Karpas-422 (cell line): Measurements from ENCODE around the gene ARHGAP22. TPM values are rescaled to one million over a fixed set of nuclear protein-coding genes. Genes with fewer than 3 reads are reported as not detected.

ENCODE experiments used
- DNase-seq: peaks from one replicate; pipeline ENCODE4 v3.0.0-alpha.2; 2015
- H2AFZ ChIP-seq: fragments of 200-600 bp; sonication (generic); 2 replicates; pipeline ENCODE4 v1.6.1; 2014; ENCODE audit warnings: antibody characterized with exemption, low read length, mixed read lengths
- H3K27ac ChIP-seq: fragments of 200-600 bp; sonication (generic); 2 replicates; pipeline ENCODE4 v1.5.1; 2014; ENCODE audit warnings: mild to moderate bottlenecking, low read length, moderate library complexity
- H3K27me3 ChIP-seq: fragments of 200-600 bp; sonication (generic); 2 replicates; pipeline ENCODE4 v1.6.1; 2014; ENCODE audit warnings: low read length, mixed read lengths
- H3K36me3 ChIP-seq: fragments of 200-600 bp; sonication (generic); 2 replicates; pipeline ENCODE4 v1.6.1; 2014; ENCODE audit warnings: low read length, mixed read lengths; ENCODE audit not compliant: insufficient read depth
- H3K4me1 ChIP-seq: fragments of 200-600 bp; sonication (generic); 2 replicates; pipeline ENCODE4 v1.6.1; 2014; ENCODE audit warnings: mild to moderate bottlenecking, low read length, mixed read lengths
- H3K4me2 ChIP-seq: fragments of 200-600 bp; sonication (generic); 2 replicates; pipeline ENCODE4 v1.6.1; 2014; ENCODE audit warnings: low read length, low read depth, mild to moderate bottlenecking; ENCODE audit not compliant: poor library complexity, severe bottlenecking
- H3K4me3 ChIP-seq: fragments of 200-600 bp; sonication (generic); 2 replicates; pipeline ENCODE4 v1.5.1; 2014; ENCODE audit warnings: mild to moderate bottlenecking, antibody characterized with exemption, low read length, mixed read lengths
- H3K79me2 ChIP-seq: fragments of 200-600 bp; sonication (generic); 2 replicates; pipeline ENCODE4 v1.6.1; 2014; ENCODE audit warnings: mild to moderate bottlenecking, low read length, mixed read lengths
- H3K9ac ChIP-seq: fragments of 200-600 bp; sonication (generic); 2 replicates; pipeline ENCODE4 v1.6.0; 2014; ENCODE audit warnings: low read length
- H3K9me2 ChIP-seq: fragments of 200-600 bp; sonication (generic), shearing (Covaris generic); replicated peaks from 2 replicates; pipeline ENCODE4 v1.6.0; 2014; ENCODE audit warnings: mild to moderate bottlenecking, low read length, moderate library complexity; ENCODE audit not compliant: insufficient read depth
- H3K9me3 ChIP-seq: fragments of 300-700, 200-600 bp; sonication (generic); 2 replicates; pipeline ENCODE4 v1.6.1; 2014; ENCODE audit warnings: low read length, mixed read lengths
- H4K20me1 ChIP-seq: fragments of 200-600 bp; sonication (generic); 2 replicates; pipeline ENCODE4 v1.6.1; 2014; ENCODE audit warnings: mild to moderate bottlenecking, antibody characterized with exemption, low read length, low read depth; ENCODE audit not compliant: insufficient read depth
- total RNA-seq: library from RNA; depleted of rRNA; stranded (reverse); fragments of >200 nt; shearing (Covaris generic); gene quantifications from 2 replicates; pipeline ENCODE4 v1.2.3, GENCODE V29; 2014; ENCODE audit warnings: low replicate concordance

Gene ARHGAP22
- total RNA-seq, 1 experiment from 2014 or later: 0.07 TPM

GRCh38 chr10:48477141-48477540 lies 127.7 kb downstream of the ARHGAP22 start:
- no peak overlapping the region for H3K27ac ChIP-seq
- no peak overlapping the region for H3K4me3 ChIP-seq
- H3K9me3 ChIP-seq: no peaks in the 10 kb centered on the region
- H2AFZ ChIP-seq: no peak overlapping the region
- H3K9ac ChIP-seq: no peak overlapping the region
- no peaks in the 10 kb centered on the region for H3K36me3 ChIP-seq
- H3K9me2 ChIP-seq: no peaks in the 10 kb centered on the region
- peaks cover 9% of the 10 kb centered on the region for H3K4me1 ChIP-seq
- no peak for DNase-seq
- H4K20me1 ChIP-seq: no peaks in the 10 kb centered on the region
- no peaks in the 10 kb centered on the region for H3K79me2 ChIP-seq
- H3K27me3 ChIP-seq: no peaks in the 10 kb centered on the region
- H3K4me2 ChIP-seq: no peak overlapping the region

- Histone ChIP-seq H3K4me2 (no peak overlapping the region), H3K4me3 (no peak overlapping the region), H3K9me3 (no peaks in the 10 kb centered on the region), H3K36me3 (no peaks in the 10 kb centered on the region), H4K20me1 (no peaks in the 10 kb centered on the region), H3K4me1 (peaks cover 9% of the 10 kb centered on the region), H3K27ac (no peak overlapping the region), H3K79me2 (no peaks in the 10 kb centered on the region), H3K9me2 (no peaks in the 10 kb centered on the region), H2AFZ (no peak overlapping the region), H3K9ac (no peak overlapping the region), H3K27me3 (no peaks in the 10 kb centered on the region)
- no peak for DNase-seq
Observed at GRCh38 chr10:48476279-48476982, 128.4 kb downstream of the ARHGAP22 start.

- no peaks in the 10 kb centered on the region for H3K27me3 ChIP-seq
- no peak overlapping the region for H2AFZ ChIP-seq
- H3K79me2 ChIP-seq: no peaks in the 10 kb centered on the region
- no peak overlapping the region for H3K9ac ChIP-seq
- H4K20me1 ChIP-seq: no peaks in the 10 kb centered on the region
- no peaks in the 10 kb centered on the region for H3K9me3 ChIP-seq
- no peak overlapping the region for H3K27ac ChIP-seq
- no peaks in the 10 kb centered on the region for H3K9me2 ChIP-seq
- H3K4me1 ChIP-seq: peaks cover 9% of the 10 kb centered on the region
- no peaks in the 10 kb centered on the region for H3K36me3 ChIP-seq
- no peak overlapping the region for H3K4me2 ChIP-seq
- no peak for DNase-seq
- H3K4me3 ChIP-seq: no peak overlapping the region
Observed at GRCh38 chr10:48475943-48476278, 129.0 kb downstream of the ARHGAP22 start.

GRCh38 chr10:48474765-48475365 lies 130.0 kb downstream of the ARHGAP22 start:
- Histone ChIP-seq H2AFZ (no peak overlapping the region), H3K4me3 (no peak overlapping the region), H3K36me3 (no peaks in the 10 kb centered on the region), H3K9ac (no peak overlapping the region), H3K27ac (no peak overlapping the region), H3K4me2 (no peak overlapping the region), H3K9me2 (no peaks in the 10 kb centered on the region), H3K4me1 (peaks cover 9% of the 10 kb centered on the region), H3K27me3 (no peaks in the 10 kb centered on the region), H4K20me1 (no peaks in the 10 kb centered on the region), H3K9me3 (no peaks in the 10 kb centered on the region), H3K79me2 (no peaks in the 10 kb centered on the region)
- no peak for DNase-seq

GRCh38 chr10:48473704-48474103 lies 131.2 kb downstream of the ARHGAP22 start:
- Histone ChIP-seq H3K27me3 (no peaks in the 10 kb centered on the region), H3K79me2 (no peaks in the 10 kb centered on the region), H3K9me3 (no peaks in the 10 kb centered on the region), H3K36me3 (no peaks in the 10 kb centered on the region), H3K4me2 (no peak overlapping the region), H2AFZ (no peak overlapping the region), H3K9ac (no peak overlapping the region), H3K27ac (no peak overlapping the region), H3K9me2 (no peaks in the 10 kb centered on the region), H3K4me1 (peaks cover 9% of the 10 kb centered on the region), H4K20me1 (no peaks in the 10 kb centered on the region), H3K4me3 (no peak overlapping the region)
- DNase-seq: no peak

GRCh38 chr10:48472501-48473069 lies 132.3 kb downstream of the ARHGAP22 start:
- H3K27me3 ChIP-seq: no peaks in the 10 kb centered on the region
- no peak for DNase-seq
- no peaks in the 10 kb centered on the region for H3K9me3 ChIP-seq
- peaks cover 9% of the 10 kb centered on the region for H3K4me1 ChIP-seq
- no peaks in the 10 kb centered on the region for H3K36me3 ChIP-seq
- H3K4me2 ChIP-seq: no peak overlapping the region
- H3K9me2 ChIP-seq: no peaks in the 10 kb centered on the region
- no peak overlapping the region for H2AFZ ChIP-seq
- no peaks in the 10 kb centered on the region for H3K79me2 ChIP-seq
- no peak overlapping the region for H3K27ac ChIP-seq
- no peak overlapping the region for H3K9ac ChIP-seq
- no peak overlapping the region for H3K4me3 ChIP-seq
- no peaks in the 10 kb centered on the region for H4K20me1 ChIP-seq

- H3K9me2 ChIP-seq: no peaks in the 10 kb centered on the region
- H3K4me3 ChIP-seq: no peak overlapping the region
- H4K20me1 ChIP-seq: no peaks in the 10 kb centered on the region
- H3K9ac ChIP-seq: no peak overlapping the region
- H3K79me2 ChIP-seq: no peaks in the 10 kb centered on the region
- H3K4me2 ChIP-seq: no peak overlapping the region
- H3K9me3 ChIP-seq: no peaks in the 10 kb centered on the region
- H3K27ac ChIP-seq: no peak overlapping the region
- no peak overlapping the region for H2AFZ ChIP-seq
- no peaks in the 10 kb centered on the region for H3K36me3 ChIP-seq
- no peaks in the 10 kb centered on the region for H3K27me3 ChIP-seq
- H3K4me1 ChIP-seq: peaks cover 3% of the 10 kb centered on the region
- DNase-seq: no peak
Observed at GRCh38 chr10:48470893-48471805, 133.7 kb downstream of the ARHGAP22 start.
